GM19397 (cell line): ENCODE measurements around the gene TBC1D14.
"Not testable (repeated sequence)": the region's sequence is repeated elsewhere in the genome, so short reads cannot be mapped to it uniquely, and the experiment has no call there.

Experiments used
- ATAC-seq: cut with Tn5 transposase; IDR thresholded peaks from one replicate; pipeline ENCODE4 v1.9.1; 2021; ENCODE audit warnings: mild to moderate bottlenecking, moderate library complexity; ENCODE audit not compliant: unreplicated experiment

The TBC1D14 gene

DNA sequence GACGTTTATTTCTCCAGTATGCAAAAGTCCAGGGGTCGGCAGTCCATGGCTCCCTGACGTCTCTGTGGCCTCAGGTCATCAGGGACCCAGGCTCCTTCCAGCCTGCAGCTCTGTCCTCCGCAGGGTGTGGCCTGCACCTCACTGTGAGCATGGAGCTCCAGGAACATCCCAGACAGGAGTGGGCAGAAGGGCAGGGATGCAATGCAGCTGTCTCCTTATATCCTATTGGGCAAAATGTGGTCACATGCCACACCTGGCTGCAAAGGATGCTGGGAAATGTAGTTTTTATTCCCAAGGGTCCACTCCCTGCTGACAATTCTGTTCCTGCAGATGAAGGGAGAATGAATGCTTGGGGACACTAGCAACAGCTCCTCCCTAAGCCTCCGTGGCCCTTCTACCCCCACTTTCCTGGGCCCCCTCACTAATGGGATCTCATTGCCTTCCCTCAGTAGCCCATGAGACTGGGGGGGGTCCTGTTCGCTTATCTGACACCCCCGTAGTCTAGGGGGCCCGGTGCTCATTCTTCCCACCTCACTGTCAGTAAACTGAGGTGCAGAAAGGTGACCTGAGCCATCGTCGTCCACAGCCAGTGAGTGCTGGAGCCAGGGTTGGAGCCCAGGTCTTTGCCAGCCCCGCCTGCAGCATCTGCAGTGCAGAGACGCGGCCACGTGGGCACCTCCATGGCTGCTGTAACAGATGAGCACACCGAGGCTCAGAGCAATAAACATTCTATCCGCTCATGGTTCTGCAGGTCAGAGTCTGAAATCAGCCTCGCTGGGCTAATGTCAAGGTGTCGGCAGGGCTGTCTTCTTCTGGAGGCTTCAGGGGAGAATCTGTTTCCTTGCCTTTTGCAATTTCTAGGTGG lies 164.1 kb downstream of the TBC1D14 start:
- no peak for ATAC-seq

DNA sequence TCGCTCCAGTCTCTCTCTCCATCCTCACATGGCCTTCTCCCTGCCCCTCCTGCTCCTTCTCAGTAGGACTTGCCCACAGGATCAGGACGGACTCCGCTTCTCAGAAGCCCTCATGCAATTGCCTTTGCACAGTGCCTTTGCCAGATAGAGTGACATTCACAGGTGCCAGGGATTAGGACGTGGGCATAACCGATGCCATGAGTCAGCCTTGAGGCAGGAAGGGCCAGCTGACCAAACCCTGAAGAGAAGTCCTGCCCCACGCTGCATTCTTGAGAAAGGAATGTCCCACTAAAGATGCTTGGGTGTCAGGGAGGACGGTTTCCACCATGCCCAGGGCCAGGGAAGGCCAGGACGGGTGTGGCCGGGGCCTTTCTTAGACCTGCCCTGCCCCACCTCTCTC lies 164.8 kb downstream of the TBC1D14 start:
- no peak for ATAC-seq

DNA sequence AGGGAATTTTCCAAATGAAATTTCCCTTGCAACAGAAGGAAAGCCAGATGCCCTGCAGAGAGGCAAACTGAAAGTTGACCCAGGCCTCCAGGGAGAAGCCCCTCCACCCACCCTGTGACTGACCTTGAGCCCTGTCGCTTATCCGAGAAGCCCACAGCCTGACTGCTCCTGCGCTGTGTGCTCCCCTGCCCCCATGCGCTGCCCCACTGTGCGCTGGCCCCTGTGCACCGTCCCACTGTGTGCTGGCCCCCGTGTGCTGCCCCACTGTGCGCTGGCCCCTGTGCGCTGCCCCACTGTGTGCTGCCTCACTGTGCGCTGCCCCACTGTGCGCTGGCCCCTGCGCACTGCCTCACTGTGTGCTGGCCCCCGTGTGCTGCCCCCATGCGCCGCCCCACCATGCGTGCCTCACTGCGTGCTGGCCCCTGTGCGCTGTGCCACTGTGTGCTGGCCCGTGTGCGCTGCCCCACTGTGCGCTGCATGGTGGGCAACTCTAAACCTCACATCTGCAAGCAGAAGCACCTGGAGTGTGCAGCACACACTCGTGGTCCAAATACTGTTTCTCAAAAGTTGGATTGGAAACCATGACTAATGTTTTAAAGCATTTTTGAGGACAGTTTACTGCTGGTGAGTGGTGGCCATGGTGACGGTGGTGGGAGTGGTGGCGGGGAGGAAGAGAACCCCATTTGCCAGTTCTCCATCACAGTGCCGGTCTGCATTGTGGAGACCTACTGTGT lies 166.5 kb downstream of the TBC1D14 start:
- ATAC-seq, result no peak

DNA sequence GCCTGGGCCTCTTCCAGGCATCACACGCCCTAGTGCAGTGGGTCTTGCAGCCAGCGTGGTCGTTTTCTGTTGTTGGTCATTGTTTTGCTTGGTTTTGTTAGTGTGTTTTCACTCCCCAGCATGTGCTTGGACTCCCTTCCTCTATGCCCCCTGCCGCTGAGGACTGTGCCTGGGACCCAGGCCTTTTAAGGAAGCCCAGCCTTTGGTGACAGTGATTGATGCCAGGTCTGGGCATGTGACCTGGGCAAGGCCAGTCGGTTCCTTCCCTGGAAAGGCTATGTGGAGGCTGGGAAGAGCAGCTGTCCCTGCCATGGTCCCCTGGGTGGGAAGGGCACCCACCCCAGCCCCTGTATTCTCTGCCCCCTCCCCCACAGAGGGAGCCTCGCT lies 167.1 kb downstream of the TBC1D14 start:
- ATAC-seq, result no peak

- no peak for ATAC-seq
Measured at GRCh38 chr4:7077371-7077770, 167.7 kb downstream of the TBC1D14 start.

GRCh38 chr4:7078025-7078424 lies 168.4 kb downstream of the TBC1D14 start:
- no peak for ATAC-seq

GRCh38 chr4:7079483-7079882 lies 169.9 kb downstream of the TBC1D14 start:
- ATAC-seq, result not testable (repeated sequence)

DNA sequence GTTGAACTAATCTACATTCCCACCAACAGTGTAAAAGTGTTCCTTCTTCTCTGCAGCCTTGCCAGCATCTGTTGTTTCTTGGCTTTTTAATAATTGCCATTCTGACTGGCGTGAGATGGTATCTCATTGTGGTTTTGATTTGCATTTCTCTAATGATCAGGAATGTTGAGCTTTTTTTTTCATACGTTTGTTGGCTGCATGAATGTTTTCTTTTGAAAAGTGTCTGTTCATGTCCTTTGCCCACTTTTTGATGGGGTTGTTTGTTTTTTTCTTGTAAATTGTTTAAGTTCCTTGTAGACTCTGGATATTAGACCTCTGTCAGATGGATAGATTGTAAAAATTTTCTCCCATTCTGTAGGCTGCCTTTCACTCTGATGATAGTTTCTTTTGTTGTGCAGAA lies 170.3 kb downstream of the TBC1D14 start:
- ATAC-seq, result not testable (repeated sequence)
